Measurements from ENCODE around the gene GADD45G. TPM values are rescaled to one million over a fixed set of nuclear protein-coding genes. Genes with fewer than 3 reads are reported as not detected.

The GADD45G gene
- polyA plus RNA-seq, 3 donors, result 1.8 to 4.5 (median 2.5) TPM

GRCh38 chr9:89606624-89607311 is 2.0 kb downstream of the GADD45G start:
- DNase-seq (ENCODE audit: low read depth in 3 of 3, low spot score in 2 of 3), result no peak

GRCh38 chr9:89608641-89609335 is 4.0 kb downstream of the GADD45G start:
- no peak for DNase-seq (ENCODE audit: low read depth in 3 of 3, low spot score in 2 of 3)

- DNase-seq (ENCODE audit: low read depth in 3 of 3, low spot score in 2 of 3), result no peak
Observed at GRCh38 chr9:89609426-89610006, 4.7 kb downstream of the GADD45G start.

GRCh38 chr9:89610391-89610925 is 5.6 kb downstream of the GADD45G start:
- no peak for DNase-seq (ENCODE audit: low read depth in 3 of 3, low spot score in 2 of 3)

- no peak for DNase-seq (ENCODE audit: low read depth in 3 of 3, low spot score in 2 of 3)
Observed at GRCh38 chr9:89611425-89611824, 6.6 kb downstream of the GADD45G start.

GRCh38 chr9:89612566-89613278 is 7.9 kb downstream of the GADD45G start:
- no peak for DNase-seq (ENCODE audit: low read depth in 3 of 3, low spot score in 2 of 3)

- DNase-seq (ENCODE audit: low read depth in 3 of 3, low spot score in 2 of 3), result no peak
Observed at GRCh38 chr9:89613912-89614892, 9.4 kb downstream of the GADD45G start.

GRCh38 chr9:89615661-89616060 is 10.8 kb downstream of the GADD45G start:
- no peak for DNase-seq (ENCODE audit: low read depth in 3 of 3, low spot score in 2 of 3)

- DNase-seq (ENCODE audit: low read depth in 3 of 3, low spot score in 2 of 3), result no peak
Observed at GRCh38 chr9:89616411-89616810, 11.6 kb downstream of the GADD45G start.

- DNase-seq (ENCODE audit: low read depth in 3 of 3, low spot score in 2 of 3), result no peak
Observed at GRCh38 chr9:89617978-89618377, 13.2 kb downstream of the GADD45G start.

- DNase-seq (ENCODE audit: low read depth in 3 of 3, low spot score in 2 of 3), result no peak
Observed at GRCh38 chr9:89619019-89619418, 14.2 kb downstream of the GADD45G start.

- DNase-seq (ENCODE audit: low read depth in 3 of 3, low spot score in 2 of 3), result no peak
Observed at GRCh38 chr9:89619424-89620138, 14.8 kb downstream of the GADD45G start.

GRCh38 chr9:89621031-89621430 is 16.2 kb downstream of the GADD45G start:
- DNase-seq (ENCODE audit: low read depth in 3 of 3, low spot score in 2 of 3), result no peak

GRCh38 chr9:89621676-89622075 is 16.9 kb downstream of the GADD45G start:
- no peak for DNase-seq (ENCODE audit: low read depth in 3 of 3, low spot score in 2 of 3)

- no peak for DNase-seq (ENCODE audit: low read depth in 3 of 3, low spot score in 2 of 3)
Observed at GRCh38 chr9:89622933-89623861, 18.4 kb downstream of the GADD45G start.

- DNase-seq (ENCODE audit: low read depth in 3 of 3, low spot score in 2 of 3), result no peak
Observed at GRCh38 chr9:89623925-89624420, 19.2 kb downstream of the GADD45G start.

GRCh38 chr9:89625721-89626687 is 21.2 kb downstream of the GADD45G start:
- no peak for DNase-seq (ENCODE audit: low read depth in 3 of 3, low spot score in 2 of 3)
